Esophagus squamous epithelium (tissue), 4 donors: ENCODE data around the gene DLST.

Experiments used
- CTCF ChIP-seq, 6 experiments: fragments of 450-650 bp in 4 of 6; fragments of 200-600 bp in 2 of 6; sonication (generic) in 2 of 6; IDR thresholded peaks; one replicate each; pipeline ENCODE4 v1.5.1; 2016 to 2019; ENCODE audit warnings: antibody characterized with exemption in 6 of 6, mild to moderate bottlenecking in 4 of 6, moderate library complexity in 4 of 6
- POLR2A ChIP-seq, 4 donors: fragments of 450-650 bp; IDR thresholded peaks; one replicate each; pipeline ENCODE4 v1.6.1; 2017; ENCODE audit warnings: antibody characterized with exemption in 4 of 4, mild to moderate bottlenecking in 4 of 4, moderate library complexity in 3 of 4

GRCh38 chr14:74856366-74856765, 25.4 kb upstream of the DLST start:
- TF ChIP-seq POLR2A (IDR thresholded peaks at IDR 0.05) (no peak), CTCF (IDR thresholded peaks at IDR 0.05) (no peak)
